ENCODE results near the gene FAM107A.

Gene FAM107A

GRCh38 chr3:58591517-58592510, 14.6 kb upstream of the FAM107A start:
- no peak for DNase-seq

- no peak for DNase-seq
Observed at GRCh38 chr3:58588030-58588614, 10.9 kb upstream of the FAM107A start.

- DNase-seq, result no peak
Observed at GRCh38 chr3:58586776-58587192, 9.6 kb upstream of the FAM107A start.

GRCh38 chr3:58585994-58586393, 8.8 kb upstream of the FAM107A start:
- no peak for DNase-seq

GRCh38 chr3:58585005-58585786, 8.0 kb upstream of the FAM107A start:
- no peak for DNase-seq

- DNase-seq, result no peak
Observed at GRCh38 chr3:58584690-58585004, 7.5 kb upstream of the FAM107A start.

- DNase-seq, result peak; percentile 69
Observed at GRCh38 chr3:58581328-58582091, 4.3 kb upstream of the FAM107A start.

DNA sequence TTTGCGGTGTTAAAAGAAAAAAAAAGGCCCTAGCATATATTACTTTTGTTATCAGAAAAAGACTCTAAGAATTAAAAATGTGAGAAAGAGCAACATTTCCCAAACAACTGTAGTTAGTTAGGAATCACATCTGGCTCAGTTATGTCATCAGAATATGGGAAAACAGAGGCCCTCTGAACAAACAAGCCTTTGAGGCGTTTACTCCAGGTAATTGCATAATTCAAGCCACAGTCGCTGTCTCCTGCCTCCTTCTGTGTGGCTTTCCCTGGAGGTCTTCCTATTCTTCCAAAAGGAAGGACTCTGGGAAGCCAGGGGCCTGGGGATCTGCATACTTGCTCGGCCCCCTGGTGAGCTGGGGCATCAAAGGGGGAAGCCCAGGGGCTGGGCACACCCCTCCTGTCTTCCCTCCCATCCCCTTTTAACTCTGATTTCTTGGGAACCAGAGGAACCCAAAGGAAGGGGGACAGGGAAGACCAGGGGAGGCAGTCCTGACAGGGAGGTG, 3.7 kb upstream of the FAM107A start:
- no peak for DNase-seq

GRCh38 chr3:58578873-58579272, 1.7 kb upstream of the FAM107A start:
- no peak for DNase-seq

GRCh38 chr3:58576716-58577115, 475 bp downstream of the FAM107A start:
- DNase-seq, result no peak

- DNase-seq, result no peak
Observed at GRCh38 chr3:58575971-58576652, 1.1 kb downstream of the FAM107A start.

GRCh38 chr3:58574682-58575081, 2.5 kb downstream of the FAM107A start:
- DNase-seq, result no peak

DNA sequence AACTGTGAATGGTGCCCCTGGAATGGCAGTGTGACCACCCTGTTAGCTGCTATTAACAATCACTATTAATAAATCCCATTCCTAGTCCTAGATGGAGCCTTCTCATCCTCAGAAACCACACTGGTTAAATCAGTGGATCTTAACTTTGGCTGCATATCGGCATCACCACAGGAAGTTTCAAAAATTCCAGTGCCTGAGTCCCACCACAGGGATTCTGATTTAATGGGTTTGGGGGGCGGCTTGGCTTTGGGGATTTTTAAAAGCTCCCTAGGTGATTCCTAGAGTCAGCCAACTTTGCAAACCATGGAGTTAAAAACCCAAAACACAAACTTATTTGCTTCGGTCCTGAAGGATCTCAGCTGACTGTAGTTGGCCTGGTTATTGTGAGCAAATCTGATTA, 3.1 kb downstream of the FAM107A start:
- no peak for DNase-seq

GRCh38 chr3:58573640-58574039, 3.6 kb downstream of the FAM107A start:
- DNase-seq, result no peak

DNA sequence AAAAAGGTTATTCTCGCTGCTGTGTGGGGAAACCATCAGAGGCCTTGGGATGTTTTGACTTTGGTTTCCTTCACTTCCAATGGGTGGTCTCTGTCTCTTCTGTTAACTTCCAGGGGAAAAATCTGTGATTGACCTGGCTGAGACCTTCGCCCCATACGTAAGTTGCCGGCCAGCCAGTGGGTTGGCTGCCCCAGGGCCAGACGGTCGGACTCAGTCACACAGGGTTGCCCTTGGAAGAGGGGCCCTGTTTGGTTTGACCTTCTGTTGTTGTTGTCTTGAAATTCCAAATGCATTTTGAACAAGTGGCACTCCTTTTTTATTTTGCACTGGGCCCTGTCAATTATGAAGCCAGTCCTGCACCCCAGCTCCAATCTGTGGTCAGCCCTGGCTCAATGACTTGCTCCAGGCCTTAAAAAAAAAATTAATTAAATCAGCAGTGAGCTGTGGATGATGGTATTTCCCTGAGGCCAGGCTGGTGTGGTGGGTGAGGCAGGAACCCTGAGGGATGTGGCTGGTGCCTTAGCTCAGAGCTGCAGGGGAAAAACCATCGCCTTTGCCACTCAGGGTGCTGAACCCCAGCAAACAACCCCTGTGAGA, 4.5 kb downstream of the FAM107A start:
- DNase-seq, result no peak

DNA sequence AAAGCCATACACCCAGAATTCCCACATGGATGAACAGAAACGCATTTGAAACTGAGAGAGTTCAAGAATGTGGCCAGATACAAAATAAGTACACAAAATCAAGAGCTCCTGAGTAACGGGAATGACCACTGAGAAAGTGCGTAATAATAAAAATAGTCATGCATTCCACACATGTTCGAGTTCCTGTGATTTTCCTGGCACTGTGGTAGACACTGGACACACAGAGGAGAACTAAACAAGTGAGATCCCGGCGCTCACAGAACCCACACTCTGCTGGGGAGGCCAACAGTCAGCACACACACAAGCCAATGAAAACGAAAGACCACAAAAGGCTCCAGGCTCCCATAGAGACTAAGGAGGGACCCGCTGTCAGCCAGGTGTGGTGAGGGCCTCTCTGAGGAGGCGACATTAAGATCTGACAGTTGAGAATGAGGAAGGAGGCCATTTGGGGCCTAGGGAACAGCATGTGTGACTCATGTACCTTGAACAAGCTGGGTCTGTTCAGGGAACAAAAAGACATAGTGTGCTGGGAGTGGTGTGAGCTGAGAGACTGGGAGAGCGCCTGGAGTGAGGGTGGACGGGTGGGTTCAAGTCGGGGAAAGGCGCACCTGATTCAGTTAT, 5.1 kb downstream of the FAM107A start:
- DNase-seq, result no peak

GRCh38 chr3:58570851-58571250, 6.3 kb downstream of the FAM107A start:
- no peak for DNase-seq

DNA sequence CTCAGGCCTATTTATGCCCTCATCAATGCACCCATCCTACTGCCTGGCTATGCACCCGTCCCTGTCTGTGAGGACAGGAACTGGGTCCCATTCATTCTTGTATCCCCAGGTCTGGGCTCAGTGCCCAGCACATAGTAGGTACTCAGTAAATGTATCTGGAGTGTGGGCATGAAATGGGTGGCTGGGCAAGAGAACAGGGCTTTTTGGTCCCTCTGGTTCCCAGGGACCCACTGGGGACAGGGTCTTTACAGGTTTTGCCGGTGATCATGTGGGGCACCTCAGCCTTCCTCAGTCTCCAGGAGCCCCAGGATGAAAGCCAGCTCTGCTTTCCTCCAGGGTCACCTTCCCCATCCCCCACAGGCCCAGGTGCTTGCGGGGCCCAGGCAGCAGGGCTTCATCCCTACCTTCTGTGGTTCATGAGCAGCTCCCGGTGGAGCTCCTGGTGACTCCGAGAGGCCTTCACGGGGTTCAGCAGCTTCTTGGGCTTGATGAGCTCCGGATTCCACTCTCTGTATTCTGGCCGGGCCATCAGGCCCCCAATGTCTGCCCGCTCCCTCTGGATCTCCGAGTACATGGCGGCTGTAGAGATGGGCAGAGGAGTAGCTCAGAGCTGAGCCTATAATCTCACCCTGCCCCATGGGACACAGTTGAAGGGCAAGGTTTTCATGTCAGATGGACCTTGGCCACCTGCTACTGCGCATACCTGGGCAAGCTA, 7.7 kb downstream of the FAM107A start:
- no peak for DNase-seq

DNA sequence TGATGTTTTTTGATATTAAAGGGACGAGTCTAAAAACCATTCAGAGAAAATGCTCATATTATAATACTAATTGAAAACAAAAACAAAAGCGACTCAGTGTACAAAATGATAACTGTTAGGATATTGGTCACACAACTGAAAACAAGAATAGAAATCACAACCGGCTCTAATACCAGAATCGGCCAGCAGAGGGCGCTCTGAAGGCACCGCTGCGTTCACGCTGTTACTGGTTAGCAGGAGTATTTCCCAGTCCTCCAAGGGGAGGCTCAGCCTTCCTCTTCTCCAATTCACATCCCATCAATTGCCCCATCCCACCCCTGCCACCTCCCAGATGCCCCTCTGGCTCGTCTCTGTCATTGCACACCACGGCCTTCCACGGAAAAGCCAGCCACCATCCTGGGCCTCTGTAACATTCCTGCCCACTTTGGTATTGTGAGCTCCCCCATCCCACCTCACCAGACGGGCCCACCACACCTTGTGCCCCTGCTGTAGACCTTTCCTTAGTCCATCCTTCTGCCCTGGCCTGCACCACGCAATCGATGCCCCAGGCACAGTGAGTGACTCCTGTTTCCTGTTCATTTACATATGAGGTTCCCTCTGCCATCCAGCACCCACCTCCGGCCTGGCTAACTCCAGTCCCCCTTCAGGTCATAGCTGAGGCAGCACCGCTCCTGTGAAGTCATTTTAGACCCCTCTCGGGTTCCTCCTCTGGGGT, 8.5 kb downstream of the FAM107A start:
- DNase-seq, result no peak

DNA sequence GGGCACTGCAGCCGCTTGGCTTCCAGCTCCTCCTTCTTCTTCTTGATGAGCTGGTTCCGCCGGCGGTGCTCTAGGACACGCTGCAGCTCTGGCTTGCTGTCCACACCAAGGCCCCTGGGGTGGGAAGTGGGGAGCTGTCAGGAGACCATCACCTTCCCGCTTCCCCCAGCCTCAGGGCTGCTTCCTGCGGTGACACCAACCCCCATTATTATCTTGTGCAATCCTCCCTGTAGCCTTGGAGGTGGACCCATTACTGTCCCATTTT, 10.0 kb downstream of the FAM107A start:
- DNase-seq, result no peak

Measured in NCI-H187 treated with DMSO at 0.1 percent for 48 hours (cell line).